IPS-NIHi7 (cell line): ENCODE measurements around the gene LIMK1.
"Not testable (repeated sequence)": the region's sequence is repeated elsewhere in the genome, so short reads cannot be mapped to it uniquely, and the experiment has no call there.

Source experiments
- DNase-seq: peaks from one replicate; pipeline ENCODE4 v3.0.0; 2012; ENCODE audit warnings: mixed read lengths; ENCODE audit errors: extremely low spot score

The LIMK1 gene

GRCh38 chr7:74084722-74085578, 1.3 kb downstream of the LIMK1 start:
- no peak for DNase-seq

- no peak for DNase-seq
Measured at GRCh38 chr7:74087791-74088453, 4.3 kb downstream of the LIMK1 start.

GRCh38 chr7:74092321-74092963, 8.8 kb downstream of the LIMK1 start:
- no peak for DNase-seq

GRCh38 chr7:74092964-74093471, 9.4 kb downstream of the LIMK1 start:
- no peak for DNase-seq

- DNase-seq: no peak
Measured at GRCh38 chr7:74093671-74094223, 10.1 kb downstream of the LIMK1 start.

- DNase-seq: peak; percentile 89
Measured at GRCh38 chr7:74094224-74095101, 10.9 kb downstream of the LIMK1 start.

- DNase-seq: no peak
Measured at GRCh38 chr7:74095135-74095534, 11.5 kb downstream of the LIMK1 start.

- DNase-seq: no peak
Measured at GRCh38 chr7:74097937-74098614, 14.5 kb downstream of the LIMK1 start.

GRCh38 chr7:74099031-74099430, 15.4 kb downstream of the LIMK1 start:
- DNase-seq: no peak

GRCh38 chr7:74101061-74101681, 17.6 kb downstream of the LIMK1 start:
- peak; percentile 6 for DNase-seq

- DNase-seq: no peak
Measured at GRCh38 chr7:74103219-74103772, 19.7 kb downstream of the LIMK1 start.

- no peak for DNase-seq
Measured at GRCh38 chr7:74104702-74105101, 21.1 kb downstream of the LIMK1 start.

- no peak for DNase-seq
Measured at GRCh38 chr7:74105992-74106391, 22.4 kb downstream of the LIMK1 start.

GRCh38 chr7:74106846-74107245, 23.2 kb downstream of the LIMK1 start:
- DNase-seq: no peak

GRCh38 chr7:74115326-74115725, 31.7 kb downstream of the LIMK1 start:
- peak; percentile 78 for DNase-seq

- DNase-seq: no peak
Measured at GRCh38 chr7:74116356-74116755, 32.8 kb downstream of the LIMK1 start.

GRCh38 chr7:74119831-74120230, 36.2 kb downstream of the LIMK1 start:
- DNase-seq: no peak

- no peak for DNase-seq
Measured at GRCh38 chr7:74121401-74122249, 38.0 kb downstream of the LIMK1 start.

- not testable (repeated sequence) for DNase-seq
Measured at GRCh38 chr7:74123892-74124291, 40.3 kb downstream of the LIMK1 start.
